Measurements from ENCODE around the gene GRN.

GRCh38 chr17:44359006-44359405 lies 13.9 kb downstream of the GRN start:
- TF ChIP-seq SAP30 (IDR thresholded peaks at IDR 0.05; ENCODE audit: insufficient read depth, insufficient replicate concordance, low read length): no peak
- no peak for TF ChIP-seq KDM1A (IDR thresholded peaks at IDR 0.05; ENCODE audit: borderline replicate concordance, low read length)
- no peak for TF ChIP-seq EP300 (IDR thresholded peaks at IDR 0.05; ENCODE audit: borderline replicate concordance in 1 of 2, low read depth in 2 of 2, low read length in 2 of 2)
- no peak for TF ChIP-seq CTCF (IDR thresholded peaks at IDR 0.05; ENCODE audit: control extremely low read depth in 1 of 3, insufficient read depth in 1 of 3, low read depth in 1 of 3, low read length in 3 of 3)
- TF ChIP-seq USF2 (IDR thresholded peaks at IDR 0.05; ENCODE audit: low read length): no peak
- no peak for TF ChIP-seq HDAC2 (IDR thresholded peaks at IDR 0.05; ENCODE audit: borderline replicate concordance in 1 of 2, low read depth in 2 of 2, low read length in 2 of 2)
